ELR (cell line): ENCODE measurements around the gene ING3.
"Not testable (repeated sequence)": the region's sequence is repeated elsewhere in the genome, so short reads cannot be mapped to it uniquely, and the experiment has no call there.

Experiments used
- DNase-seq: peaks from one replicate; pipeline ENCODE4 v3.0.0-alpha.2; 2015; ENCODE audit warnings: low read depth

Gene ING3

DNA sequence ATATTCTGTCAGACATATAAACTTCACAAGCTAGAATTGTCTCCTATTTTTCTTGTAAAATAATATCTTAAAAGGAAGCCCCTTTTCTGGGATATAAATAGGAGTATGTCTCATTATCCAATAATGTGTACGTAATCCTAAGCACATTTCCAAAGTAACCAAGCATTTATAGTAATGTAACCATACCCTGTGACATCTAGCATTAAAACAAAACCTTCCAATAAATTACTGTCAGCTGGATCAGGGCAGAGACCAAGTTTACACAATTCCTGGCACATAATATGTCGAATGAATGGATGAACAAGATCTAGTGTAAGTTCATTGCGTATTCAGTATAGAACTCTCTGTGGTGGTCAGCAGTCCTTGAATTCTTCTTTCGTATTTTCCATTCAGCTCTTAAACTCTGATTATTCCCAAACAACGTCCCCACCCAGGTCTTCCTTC, 52.2 kb downstream of the ING3 start:
- DNase-seq, result no peak

DNA sequence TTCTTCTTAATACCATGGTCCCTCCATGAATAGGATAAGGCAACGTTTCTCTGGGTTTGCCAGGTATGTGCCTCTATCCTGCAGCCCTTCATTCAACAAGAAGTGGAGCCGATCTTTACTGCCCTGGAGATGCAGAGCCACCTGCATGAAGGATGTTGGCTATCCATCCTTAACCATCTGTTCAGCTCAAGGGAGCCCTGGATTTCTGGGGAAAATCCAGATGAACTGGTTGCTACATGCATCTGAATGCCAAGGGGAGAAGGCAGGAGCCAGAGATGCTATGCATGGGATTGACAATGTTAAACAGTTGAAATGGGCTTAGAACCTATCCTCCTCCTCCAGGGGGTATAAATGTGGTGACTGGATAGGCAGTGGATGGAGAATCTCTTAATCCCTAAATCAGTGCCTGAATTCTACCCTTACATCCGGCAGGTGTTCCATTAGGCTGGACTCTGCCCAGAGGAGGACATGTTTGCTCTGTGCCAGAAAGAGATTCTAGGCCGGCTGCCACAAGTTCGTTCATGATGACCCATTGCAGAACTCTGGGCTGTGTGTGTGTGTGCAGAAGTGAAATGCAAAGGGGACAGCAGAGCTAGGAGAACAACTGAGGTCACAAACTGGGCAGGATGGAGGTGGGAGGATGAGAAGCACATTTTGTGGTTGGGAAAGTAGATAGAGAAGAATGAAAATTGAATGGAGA, 53.6 kb downstream of the ING3 start:
- no peak for DNase-seq

DNA sequence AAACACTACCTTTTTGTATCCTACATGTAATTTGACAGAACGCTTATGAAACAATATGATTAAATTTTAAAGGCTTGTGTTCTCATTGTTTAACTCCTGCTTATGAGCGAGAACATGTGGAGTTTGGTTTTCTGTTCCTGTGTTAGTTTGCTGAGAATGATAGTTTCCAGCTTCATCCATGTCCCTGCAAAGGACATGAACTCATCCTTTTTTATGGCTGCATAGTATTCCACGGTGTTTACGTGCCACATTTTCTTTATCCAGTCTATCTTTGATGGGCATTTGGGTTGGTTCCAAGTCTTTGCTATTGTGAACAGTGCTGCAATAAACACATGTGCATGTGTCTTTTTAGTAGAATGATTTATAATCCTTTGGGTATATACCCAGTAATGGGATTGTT, 54.5 kb downstream of the ING3 start:
- not testable (repeated sequence) for DNase-seq

DNA sequence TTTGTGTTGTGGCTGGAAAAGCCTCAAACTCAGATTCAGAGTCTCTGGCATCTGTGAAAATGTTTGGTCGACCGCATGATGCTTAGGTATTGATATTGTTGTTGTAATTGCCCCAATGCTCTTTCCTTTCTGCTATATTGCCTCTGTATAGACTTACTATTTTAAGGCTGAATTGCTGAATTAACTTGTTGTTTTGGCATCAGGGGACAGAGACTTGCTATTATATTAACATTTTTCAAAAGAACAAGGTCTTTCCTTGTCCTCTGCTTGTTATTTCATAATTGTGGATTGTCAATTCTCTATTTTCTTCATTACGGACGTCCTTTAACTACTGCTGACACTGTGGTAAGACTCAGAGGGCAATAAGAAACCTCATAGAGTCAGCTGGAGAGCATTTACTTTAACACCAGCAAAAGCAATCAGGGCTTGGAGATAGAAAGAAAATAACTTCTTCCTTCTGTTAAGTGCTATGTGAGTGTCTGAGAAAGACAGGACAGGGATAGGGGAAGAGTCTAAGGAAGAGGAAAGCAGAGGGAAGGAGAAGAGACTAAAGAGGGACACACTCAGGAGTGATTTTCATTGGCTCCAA, 55.5 kb downstream of the ING3 start:
- no peak for DNase-seq

DNA sequence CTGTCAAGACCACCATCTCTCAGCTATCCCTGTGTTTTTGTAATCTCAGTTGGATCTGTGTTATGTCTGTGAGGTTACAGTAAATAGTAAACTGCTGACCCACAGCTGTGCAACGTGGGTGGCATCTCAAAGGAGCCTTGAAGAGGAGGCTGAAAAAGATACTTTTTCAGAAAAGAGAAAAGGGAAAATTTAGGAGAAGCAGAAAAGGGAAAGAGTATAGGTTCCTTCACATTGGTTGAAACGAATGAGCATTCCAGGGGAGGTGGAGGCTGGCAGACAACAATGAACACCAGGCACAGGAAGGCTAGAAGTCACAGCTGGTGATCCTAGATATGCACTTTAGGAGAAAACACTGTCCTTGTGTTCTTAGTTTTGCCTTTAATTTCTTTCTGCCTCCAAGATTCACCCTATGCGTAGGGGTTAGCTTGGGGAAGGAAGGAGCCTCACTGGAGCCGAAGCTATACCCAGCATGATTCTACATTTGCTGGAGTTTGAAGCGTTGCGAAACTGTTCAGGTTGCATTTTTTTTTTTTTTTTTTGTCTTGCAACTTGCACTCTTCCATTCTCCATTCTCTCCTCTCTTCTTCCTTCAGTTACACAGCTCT, 56.2 kb downstream of the ING3 start:
- DNase-seq, result no peak

DNA sequence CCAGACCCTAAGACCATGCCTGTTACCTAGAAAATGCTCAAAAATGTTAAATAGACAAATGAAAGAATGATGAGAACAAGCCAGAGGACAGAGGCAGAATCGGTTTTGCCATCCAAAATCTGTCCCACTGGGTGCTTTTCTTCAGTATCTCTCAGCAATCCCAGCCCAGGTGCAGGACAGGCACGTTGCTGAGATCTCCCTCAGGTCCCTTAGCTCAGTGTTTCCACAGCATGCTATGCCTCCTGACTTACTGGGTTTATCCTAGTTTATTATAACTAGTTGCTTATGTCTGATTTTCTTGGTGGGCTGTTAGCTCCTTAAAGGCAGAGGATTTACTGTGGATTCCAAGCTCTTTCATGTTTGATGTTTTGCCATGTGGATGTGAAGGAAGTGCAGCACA, 58.2 kb downstream of the ING3 start:
- no peak for DNase-seq

DNA sequence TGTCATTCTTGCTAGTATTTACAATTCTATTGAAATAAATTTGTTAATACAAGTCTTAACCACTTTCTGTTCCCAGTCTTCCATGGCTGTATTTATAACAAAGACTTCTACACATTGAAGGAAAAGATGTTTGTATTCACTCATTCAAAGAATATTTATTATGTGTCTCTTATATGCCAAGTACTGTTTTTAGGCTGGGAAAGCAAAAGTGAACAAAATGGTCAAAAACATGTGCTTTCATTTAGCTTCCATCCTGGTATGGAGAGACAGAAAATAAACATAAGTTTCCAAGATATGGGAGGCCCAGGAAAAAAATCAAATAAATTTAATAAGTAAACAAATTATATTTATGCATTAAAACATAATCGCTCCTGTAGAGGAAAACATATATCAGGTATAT, 60.8 kb downstream of the ING3 start:
- no peak for DNase-seq

DNA sequence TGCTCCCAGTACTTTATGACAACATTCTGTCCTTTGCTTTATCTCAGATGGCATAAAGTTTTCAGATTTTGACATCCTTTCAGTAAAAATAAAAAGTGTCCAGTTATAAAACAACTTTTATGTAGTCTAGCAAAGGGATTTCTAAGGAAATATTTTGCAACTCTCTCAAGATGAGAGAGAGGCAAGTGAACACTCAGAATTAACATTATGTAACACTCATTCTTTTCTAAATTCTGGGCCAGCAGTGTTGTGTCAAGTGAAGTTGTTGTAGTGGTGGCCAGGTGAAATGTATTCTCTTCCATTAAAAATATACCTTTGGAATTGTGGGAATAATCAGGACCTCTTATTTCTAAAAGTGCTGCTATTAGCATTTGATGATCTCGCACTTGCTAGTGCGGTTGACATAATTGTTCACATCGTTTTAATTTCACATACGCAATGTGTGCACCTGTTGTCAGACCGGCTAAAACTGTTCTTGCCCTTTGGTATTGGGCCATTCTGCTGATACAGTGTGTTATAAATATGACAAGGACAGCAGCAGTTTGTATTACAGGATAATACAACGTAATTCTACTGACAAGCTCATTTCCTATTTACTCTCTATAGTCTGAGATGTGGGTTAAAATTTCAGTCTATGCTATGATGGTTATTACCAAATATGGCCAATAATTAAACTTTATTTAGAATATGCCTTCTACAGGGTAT, 61.7 kb downstream of the ING3 start:
- no peak for DNase-seq

DNA sequence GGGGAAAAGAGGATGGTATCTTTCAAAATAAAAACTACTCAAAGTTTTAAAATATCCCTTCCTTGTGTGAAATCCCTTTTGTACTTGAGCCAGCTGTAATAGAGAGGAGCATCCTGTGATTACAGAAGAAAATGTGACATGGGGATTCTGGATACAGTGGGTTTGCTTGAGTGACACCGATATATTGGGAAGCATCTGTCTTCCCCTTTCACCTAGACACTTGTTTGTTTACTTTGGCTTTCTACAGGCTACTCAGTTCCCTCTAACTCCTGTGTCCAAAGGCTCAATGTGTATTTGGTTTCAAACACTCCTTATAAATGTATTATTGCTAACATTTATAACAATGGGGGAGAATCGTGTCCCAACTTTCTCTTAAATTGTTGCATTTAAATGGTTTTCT, 62.3 kb downstream of the ING3 start:
- no peak for DNase-seq

DNA sequence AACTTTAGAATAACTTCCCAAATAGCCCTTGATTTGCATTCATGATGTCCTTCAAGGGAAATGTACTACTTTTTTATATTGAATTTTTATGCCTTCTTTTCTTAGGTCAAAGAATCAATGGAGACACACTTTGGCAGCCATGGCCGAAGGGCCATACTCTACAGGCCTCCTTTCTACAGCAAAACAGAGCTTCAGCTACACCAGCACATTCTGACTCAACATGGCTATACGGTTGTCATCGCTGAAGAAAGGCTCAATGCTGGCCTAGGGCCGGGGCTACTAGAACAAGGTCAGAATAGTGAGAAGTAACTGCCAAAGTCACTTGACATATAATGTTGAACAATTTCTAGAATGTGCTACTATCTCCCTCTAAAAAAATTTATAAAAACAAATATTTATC, 65.0 kb downstream of the ING3 start:
- no peak for DNase-seq

DNA sequence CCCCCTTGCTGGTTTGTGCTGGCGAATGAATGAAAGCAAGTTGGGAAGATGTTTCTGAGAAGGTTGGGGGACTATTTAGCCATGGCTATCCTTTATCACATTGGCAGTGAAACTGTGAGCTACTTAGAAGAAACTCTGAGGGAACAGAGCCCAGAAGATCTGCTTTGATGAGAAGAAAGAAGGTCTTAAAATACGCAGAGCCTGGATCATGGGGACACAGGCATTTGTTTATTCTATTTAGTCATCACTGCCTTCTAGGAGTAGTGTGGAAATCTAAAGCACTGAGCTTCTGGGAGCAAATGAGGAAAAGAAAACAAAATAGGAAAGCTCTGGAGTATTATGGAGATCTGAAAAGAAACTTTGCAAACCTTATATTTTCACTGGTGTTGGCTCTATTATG, 66.4 kb downstream of the ING3 start:
- peak; percentile 46 for DNase-seq

DNA sequence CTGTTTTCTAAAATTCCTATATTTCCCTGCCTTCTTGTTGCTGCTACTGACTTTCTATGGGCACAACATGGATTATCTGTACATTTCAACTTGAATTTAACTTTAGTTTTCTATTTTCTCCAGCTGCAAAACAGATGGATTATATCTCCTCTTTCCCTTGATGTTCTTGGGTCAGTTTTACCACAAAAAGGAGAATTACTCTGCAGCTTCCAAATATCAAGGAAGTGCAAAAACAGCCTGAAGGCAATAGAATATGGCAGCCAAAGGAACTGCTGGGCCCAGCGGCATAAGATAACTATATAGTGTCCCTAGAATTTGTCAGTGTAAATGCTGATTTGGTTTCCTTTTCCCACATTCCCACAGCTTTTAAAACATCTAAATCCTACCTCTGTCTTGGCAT, 67.0 kb downstream of the ING3 start:
- DNase-seq, result no peak

DNA sequence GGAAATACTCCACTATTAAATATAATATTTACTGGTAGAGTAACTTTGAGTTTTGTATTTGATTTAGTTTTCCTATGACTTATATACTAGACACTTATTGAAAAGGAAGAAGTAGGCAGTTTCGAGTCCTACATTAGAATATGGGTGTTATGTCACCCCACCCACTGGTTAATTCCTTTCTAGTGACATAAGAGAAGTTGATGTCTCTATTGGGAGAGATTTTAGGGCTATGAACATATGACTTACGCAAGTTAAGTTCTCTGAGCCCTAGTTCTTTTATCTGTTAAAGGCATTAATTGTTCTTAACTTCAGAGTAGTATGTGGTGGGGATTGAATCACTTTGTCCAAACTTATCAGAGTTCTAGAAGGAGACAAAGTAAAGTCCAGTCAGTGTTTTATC, 68.4 kb downstream of the ING3 start:
- peak; percentile 68 for DNase-seq

DNA sequence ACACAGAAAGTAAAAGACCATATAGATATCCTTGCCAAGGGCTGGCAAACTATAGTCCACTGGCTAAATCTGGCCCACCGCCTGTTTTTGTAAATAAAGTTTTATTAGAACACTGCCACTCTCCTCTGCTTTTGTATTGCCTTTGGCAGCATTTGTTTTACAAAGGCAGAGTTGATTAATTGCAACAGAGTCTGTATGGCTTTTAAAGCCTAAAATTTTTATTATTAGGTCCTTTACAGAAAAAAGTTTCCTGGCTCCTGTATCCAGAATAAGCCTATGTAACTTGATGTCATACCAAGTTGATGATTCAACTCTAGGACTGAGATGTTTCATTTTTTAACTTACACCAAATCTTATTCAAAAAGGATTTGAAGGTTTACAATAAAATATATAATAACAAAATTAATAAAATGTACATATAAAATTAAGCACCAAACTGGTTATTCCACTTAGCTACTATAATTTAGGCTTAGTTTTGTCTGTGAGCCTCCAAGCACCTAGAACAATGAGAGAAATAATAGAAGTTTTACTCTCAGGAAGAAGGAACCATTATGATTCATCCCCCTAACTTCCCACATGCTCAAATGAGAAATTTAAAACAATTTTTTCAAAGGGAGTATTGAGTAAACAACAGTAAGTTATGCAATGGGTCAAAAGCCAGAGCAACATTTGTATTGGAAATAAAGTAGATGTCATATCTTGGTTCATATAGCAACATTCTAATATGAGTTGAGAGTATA, 69.8 kb downstream of the ING3 start:
- DNase-seq, result peak; percentile 86

DNA sequence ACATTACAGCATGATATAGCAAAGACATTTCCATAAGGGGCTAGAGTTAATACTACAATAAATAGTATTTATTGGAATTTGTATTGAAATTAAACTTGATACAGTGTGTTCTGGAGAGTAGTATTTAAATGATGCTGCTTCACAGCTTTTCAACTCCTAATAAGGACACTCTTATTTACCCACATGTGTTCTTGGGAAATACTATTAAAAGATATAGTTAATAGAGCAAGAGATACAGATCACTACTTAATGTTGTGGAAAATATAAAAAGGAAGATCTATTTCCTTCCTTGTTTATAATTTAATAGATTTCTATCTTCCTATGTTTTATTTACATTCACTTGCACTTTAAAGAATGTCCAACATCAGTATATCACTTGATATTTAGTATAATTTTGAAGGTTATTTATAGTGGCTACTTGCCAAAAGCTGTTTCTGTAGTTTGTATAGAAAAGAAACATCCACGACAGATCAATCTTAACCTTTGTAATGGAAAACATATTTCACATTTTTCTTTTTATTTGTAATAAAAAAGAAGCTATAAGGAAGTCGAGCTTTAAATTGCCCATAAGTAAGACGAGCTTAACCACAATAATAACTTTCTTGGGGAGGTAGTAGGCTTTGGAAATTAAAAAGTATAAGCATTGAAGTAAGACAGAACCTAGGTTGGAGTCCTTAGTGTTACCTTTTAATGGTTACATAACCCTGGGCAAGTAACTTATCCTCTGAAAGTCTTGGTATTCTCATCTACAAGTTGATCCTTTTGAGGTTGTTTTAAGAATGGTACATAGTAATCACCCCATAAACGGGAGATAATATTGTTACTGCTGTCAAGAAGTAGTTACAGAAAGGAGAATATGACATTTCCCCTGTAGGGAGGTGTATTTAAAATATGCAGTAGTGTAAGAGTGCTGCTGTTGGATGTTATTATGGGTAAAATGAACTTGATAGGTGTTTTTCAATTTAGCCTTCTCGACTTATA, 70.7 kb downstream of the ING3 start:
- no peak for DNase-seq

DNA sequence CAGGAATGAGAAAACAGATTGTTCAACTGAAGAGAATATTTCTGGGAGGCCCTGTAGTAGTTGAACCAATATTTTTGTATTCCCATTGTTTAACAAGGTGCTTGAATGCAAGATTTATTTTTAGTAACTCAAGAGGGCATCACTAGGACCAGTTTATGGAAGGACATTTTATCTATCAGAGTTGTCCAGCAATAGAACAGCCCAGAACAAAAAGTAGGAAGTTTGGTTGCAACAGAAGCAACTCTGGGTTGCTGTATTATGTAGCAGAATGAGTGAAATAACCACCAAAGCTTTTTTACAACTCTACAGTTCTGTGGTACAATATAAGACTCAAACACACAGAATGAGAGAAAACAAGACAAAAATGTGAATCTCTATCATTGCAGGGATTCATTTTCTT, 72.6 kb downstream of the ING3 start:
- no peak for DNase-seq

DNA sequence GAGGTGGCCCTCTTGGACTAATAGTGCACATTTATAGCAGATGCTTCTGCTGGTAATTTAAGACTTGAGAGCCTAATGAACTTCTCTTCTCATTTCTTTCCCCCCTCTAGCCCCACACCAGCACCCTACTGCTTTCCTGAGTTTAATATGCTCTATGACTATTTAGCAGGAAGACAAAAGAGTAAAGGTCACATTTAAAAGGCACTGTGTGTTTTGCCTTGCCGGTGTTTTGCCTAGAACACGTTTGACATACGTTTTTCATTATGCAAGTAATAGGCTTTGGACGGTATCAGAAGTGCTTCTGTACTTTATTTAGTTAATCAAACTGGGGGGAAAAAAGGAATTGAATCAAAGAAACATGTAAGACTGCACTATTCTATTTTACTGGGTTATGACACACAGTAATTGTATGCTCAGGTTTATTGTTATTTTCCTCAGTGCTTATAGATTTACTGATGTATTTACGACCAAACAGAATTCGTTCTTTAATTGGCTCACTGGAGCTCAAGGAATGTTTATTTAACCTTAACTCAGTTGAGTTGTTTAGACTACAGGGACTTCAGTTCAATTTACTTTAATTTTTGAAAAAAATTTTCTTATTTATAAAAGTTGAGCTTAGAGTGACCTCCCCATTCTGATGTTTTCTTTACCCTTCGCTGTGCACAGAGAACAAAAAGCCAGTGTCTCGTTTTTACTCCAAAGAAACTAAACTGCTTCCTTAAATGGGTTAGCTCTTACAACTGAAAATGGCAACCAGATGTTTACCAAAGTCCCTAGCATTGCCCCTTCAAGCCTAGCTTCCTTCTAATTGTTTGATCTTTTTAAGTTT, 73.3 kb downstream of the ING3 start:
- no peak for DNase-seq

DNA sequence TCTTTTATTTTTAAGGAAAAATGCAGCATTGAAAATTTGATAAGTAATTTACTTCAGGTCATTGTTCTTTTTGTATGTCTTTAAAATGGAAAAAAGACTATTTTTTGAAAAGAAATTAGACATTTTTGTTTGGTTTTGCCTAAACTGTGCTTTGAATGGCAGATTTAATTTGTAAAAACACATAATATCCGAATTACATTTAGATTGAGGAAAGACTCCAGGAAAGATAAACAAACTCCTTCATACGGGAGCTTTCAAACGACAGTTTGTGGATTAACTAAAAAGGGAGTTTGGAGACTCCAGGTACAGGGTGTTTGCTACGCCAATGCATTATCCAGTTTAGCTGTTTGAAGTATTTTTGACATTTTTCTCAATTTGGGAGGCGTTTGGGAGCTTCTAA, 74.0 kb downstream of the ING3 start:
- DNase-seq, result no peak

DNA sequence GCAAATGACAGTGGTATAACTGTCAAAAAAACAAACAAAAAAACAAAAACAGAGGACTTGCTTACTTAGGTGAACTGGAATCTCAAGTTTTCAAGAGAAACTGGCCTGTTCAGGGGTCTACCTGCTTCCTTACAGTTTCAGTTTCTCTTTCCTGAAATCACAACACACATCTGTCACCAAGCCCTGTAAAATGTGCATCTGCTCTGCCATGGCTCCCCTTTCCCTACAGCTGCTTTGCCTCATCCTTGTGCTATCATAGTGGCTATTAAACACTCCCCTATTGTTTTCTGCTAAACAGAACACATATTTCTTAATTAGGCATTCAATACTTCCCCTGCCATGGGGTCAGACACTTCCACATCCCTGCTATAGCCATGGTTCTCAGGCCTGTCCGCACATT, 75.6 kb downstream of the ING3 start:
- DNase-seq, result no peak

DNA sequence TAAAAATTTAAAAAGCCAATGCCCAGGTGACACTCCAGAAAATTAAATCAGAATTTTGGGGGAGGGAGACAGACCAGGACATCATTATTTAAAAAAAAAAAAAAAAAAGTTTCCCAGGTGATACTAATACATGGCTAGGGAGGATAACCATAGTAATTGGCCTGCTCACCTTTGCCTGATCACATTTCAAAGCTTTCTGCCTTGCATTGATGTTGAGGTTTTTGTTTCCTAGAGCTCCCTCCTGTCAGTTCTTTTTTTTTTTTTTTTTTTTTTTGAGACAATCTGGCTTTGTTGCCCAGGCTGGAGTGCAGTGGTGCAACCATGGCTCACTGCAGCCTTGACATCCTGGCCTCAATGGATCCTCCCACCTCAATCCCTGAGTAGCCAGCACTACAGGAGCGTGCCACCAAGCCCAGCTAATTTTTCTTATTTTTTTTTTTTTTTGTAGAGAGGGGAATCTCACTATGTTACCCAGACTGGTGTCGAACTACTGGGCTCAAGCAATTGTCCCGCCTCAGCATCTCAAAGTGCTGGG, 76.1 kb downstream of the ING3 start:
- DNase-seq, result no peak
